Stomach (tissue), 9 donors: Measurements from ENCODE around the gene GSAP. TPM values are rescaled to one million over a fixed set of nuclear protein-coding genes. Genes with fewer than 3 reads are reported as not detected.

Source experiments
- DNase-seq, 2 donors: peaks; one replicate each; pipeline versions ENCODE4 v3.0.0 to v3.0.0-alpha.2; 2013 to 2019
- H3K27ac ChIP-seq, 5 donors: fragments of 200-600 bp in 4 of 5; sonication (generic) in 4 of 5; one replicate each; pipeline ENCODE4 v1.5.1; 2013 to 2019; ENCODE audit warnings: mild to moderate bottlenecking in 1 of 5, moderate library complexity in 1 of 5
- H3K27me3 ChIP-seq, 3 donors: fragments of 200-600 bp; sonication (generic); one replicate each; pipeline ENCODE4 v1.5.1; 2017 to 2019; ENCODE audit warnings: mixed run types in 1 of 3
- H3K36me3 ChIP-seq, 4 donors: fragments of 200-600 bp; sonication (generic); 1 replicate in 3 of 4; 2 replicates in 1 of 4; pipeline ENCODE4 v1.5.1; 2016 to 2019
- H3K4me1 ChIP-seq, 4 donors: fragments of 200-600 bp; sonication (generic); one replicate each; pipeline ENCODE4 v1.5.1; 2016 to 2019
- H3K4me3 ChIP-seq, 4 donors: fragments of 200-600 bp; sonication (generic) in 3 of 4; one replicate each; pipeline ENCODE4 v1.5.1; 2016 to 2019; ENCODE audit warnings: mild to moderate bottlenecking in 1 of 4
- H3K9me3 ChIP-seq, 4 donors: fragments of 200-600 bp; sonication (generic); one replicate each; pipeline ENCODE4 v1.5.1; 2016 to 2019
- CTCF ChIP-seq, 7 experiments: fragments of 450-650 bp in 4 of 7; fragments of 200-600 bp in 3 of 7; sonication (generic) in 3 of 7; IDR thresholded peaks; one replicate each; pipeline ENCODE4 v1.5.1; 2016 to 2019; ENCODE audit warnings: antibody characterized with exemption in 7 of 7, control low read depth in 2 of 7, mild to moderate bottlenecking in 1 of 7
- EP300 ChIP-seq: sonication (generic); formaldehyde crosslinking; IDR thresholded peaks from one replicate; pipeline ENCODE4 v1.6.1; 2017; ENCODE audit warnings: antibody characterized with exemption
- POLR2A ChIP-seq, 4 donors: fragments of 450-650 bp; IDR thresholded peaks; one replicate each; pipeline ENCODE4 v1.6.1; 2016; ENCODE audit warnings: antibody characterized with exemption in 4 of 4, control low read depth in 2 of 4, mild to moderate bottlenecking in 1 of 4, moderate library complexity in 1 of 4
- POLR2AphosphoS5 ChIP-seq, 3 donors: sonication (generic); formaldehyde crosslinking; IDR thresholded peaks; one replicate each; pipeline ENCODE4 v1.6.1; 2016; ENCODE audit warnings: antibody characterized with exemption in 3 of 3
- WGBS, 5 donors: extraction: QIAGEN DNeasy Blood & Tissue Kit in 3 of 5; methylation state at CpG; one replicate each; pipeline versions ENCODE4 v1.1.5 to v1.1.7; 2013 to 2018; 5-methylcytosine and 5-hydroxymethylcytosine counted together
- intact Hi-C: fragments of 100-400 bp; cut with DNase I; formaldehyde crosslinking; loops from one replicate; pipeline ENCODE4 v1.15.1; 2023; ENCODE audit warnings: low total_unique reads
- polyA plus RNA-seq, 3 donors: library from polyadenylated mRNA; stranded (reverse); fragments of 200-250 nt; gene quantifications; one replicate each; pipeline ENCODE4 v1.2.3, GENCODE V29; 2013
- total RNA-seq, 5 donors: library from RNA; depleted of rRNA; stranded (reverse); fragments of >200 nt; gene quantifications; one replicate each; pipeline versions ENCODE4 v1.1.0 to v1.2.3, GENCODE V29; 2014 to 2016
- donor health status: healthy with polysubstance abuse.
- donor health status: Bipolar disorder and iron deficiency.
- donor health status: healthy.

GSAP gene
- total and polyA plus RNA-seq, 8 donors, result 3.5 to 52.1 (median 15.9) TPM

- no peaks in the 10 kb centered on the region for H3K36me3 ChIP-seq
- peak overlapping the region in 2 of 5 donors; percentile 21 to 30 for H3K27ac ChIP-seq
- H3K9me3 ChIP-seq, result no peaks in the 10 kb centered on the region
- H3K4me3 ChIP-seq, result no peak overlapping the region
- intact Hi-C loops, result no loop called here
- no peaks in the 10 kb centered on the region for H3K27me3 ChIP-seq
- TF ChIP-seq CTCF (IDR thresholded peaks at IDR 0.05), result no peak
- peaks cover 0 to 10% (median 6%) of the 10 kb centered on the region in 4 donors for H3K4me1 ChIP-seq
- 32 to 52% (median 41%) methylated on average over 2 of the region's 2 CpGs for WGBS, 5 donors
- DNase-seq, result peak in 1 of 2 donors; percentile 7
Measured at GRCh38 chr7:77441046-77441445, 24.9 kb upstream of the GSAP start.

- no peak overlapping the region for H3K4me3 ChIP-seq
- H3K9me3 ChIP-seq, result no peaks in the 10 kb centered on the region
- intact Hi-C loops, result no loop called here
- DNase-seq, result peak; percentile 49 to 57
- no peaks in the 10 kb centered on the region for H3K36me3 ChIP-seq
- peak in 2 of 7 experiments; percentile 21 to 34 for TF ChIP-seq CTCF (IDR thresholded peaks at IDR 0.05)
- TF ChIP-seq POLR2A (IDR thresholded peaks at IDR 0.05), result no peak
- TF ChIP-seq POLR2AphosphoS5 (IDR thresholded peaks at IDR 0.05), result peak in 1 of 3 donors; percentile 28
- 33 to 42% (median 35%) methylated on average over 5 of the region's 5 CpGs for WGBS, 5 donors
- H3K27me3 ChIP-seq, result no peaks in the 10 kb centered on the region
- H3K4me1 ChIP-seq, result peaks cover 0 to 10% (median 6%) of the 10 kb centered on the region in 4 donors
- no peak overlapping the region for H3K27ac ChIP-seq
Measured at GRCh38 chr7:77439572-77439971, 23.4 kb upstream of the GSAP start.

GRCh38 chr7:77438131-77438530, 22.0 kb upstream of the GSAP start:
- intact Hi-C loops, result no loop called here
- no peaks in the 10 kb centered on the region for H3K27me3 ChIP-seq
- WGBS, 5 donors, result 96 to 100% (median 100%) methylated on average over 1 of the region's 1 CpG
- no peak overlapping the region for H3K4me3 ChIP-seq
- no peaks in the 10 kb centered on the region for H3K36me3 ChIP-seq
- DNase-seq, result no peak
- peaks cover 0 to 10% (median 6%) of the 10 kb centered on the region in 4 donors for H3K4me1 ChIP-seq
- TF ChIP-seq CTCF (IDR thresholded peaks at IDR 0.05) (no peak), POLR2AphosphoS5 (IDR thresholded peaks at IDR 0.05) (no peak), POLR2A (IDR thresholded peaks at IDR 0.05) (no peak), EP300 (no peak)
- no peaks in the 10 kb centered on the region for H3K9me3 ChIP-seq
- H3K27ac ChIP-seq, result no peak overlapping the region

- Histone ChIP-seq H3K27me3 (no peaks in the 10 kb centered on the region), H3K27ac (no peak overlapping the region), H3K36me3 (no peaks in the 10 kb centered on the region), H3K9me3 (no peaks in the 10 kb centered on the region), H3K4me3 (no peak overlapping the region), H3K4me1 (peaks cover 0 to 9% (median 5%) of the 10 kb centered on the region in 4 donors)
- WGBS, 5 donors, result 81 to 89% (median 87%) methylated on average over 3 of the region's 3 CpGs
- DNase-seq, result no peak
- intact Hi-C loops, result no loop called here
- TF ChIP-seq CTCF (IDR thresholded peaks at IDR 0.05), result no peak
- no peak for TF ChIP-seq POLR2A (IDR thresholded peaks at IDR 0.05)
- TF ChIP-seq POLR2AphosphoS5 (IDR thresholded peaks at IDR 0.05), result no peak
- TF ChIP-seq EP300, result no peak
Measured at GRCh38 chr7:77434570-77435275, 18.6 kb upstream of the GSAP start.
